HG03558 (cell line): ENCODE measurements around the gene EPM2A.
"Not testable (repeated sequence)": the region's sequence is repeated elsewhere in the genome, so short reads cannot be mapped to it uniquely, and the experiment has no call there.

ENCODE experiments used
- ATAC-seq: cut with Tn5 transposase; IDR thresholded peaks from one replicate; pipeline ENCODE4 v1.9.1; 2021; ENCODE audit warnings: moderate number of reproducible peaks; ENCODE audit not compliant: unreplicated experiment; ENCODE audit errors: extremely low read depth

Gene EPM2A

GRCh38 chr6:145733207-145733606 lies 2.1 kb downstream of the EPM2A start:
- ATAC-seq = no peak

- no peak for ATAC-seq
Observed at GRCh38 chr6:145731447-145731846, 3.9 kb downstream of the EPM2A start.

GRCh38 chr6:145729887-145730286 lies 5.4 kb downstream of the EPM2A start:
- no peak for ATAC-seq

GRCh38 chr6:145728444-145729385 lies 6.6 kb downstream of the EPM2A start:
- ATAC-seq = no peak

DNA sequence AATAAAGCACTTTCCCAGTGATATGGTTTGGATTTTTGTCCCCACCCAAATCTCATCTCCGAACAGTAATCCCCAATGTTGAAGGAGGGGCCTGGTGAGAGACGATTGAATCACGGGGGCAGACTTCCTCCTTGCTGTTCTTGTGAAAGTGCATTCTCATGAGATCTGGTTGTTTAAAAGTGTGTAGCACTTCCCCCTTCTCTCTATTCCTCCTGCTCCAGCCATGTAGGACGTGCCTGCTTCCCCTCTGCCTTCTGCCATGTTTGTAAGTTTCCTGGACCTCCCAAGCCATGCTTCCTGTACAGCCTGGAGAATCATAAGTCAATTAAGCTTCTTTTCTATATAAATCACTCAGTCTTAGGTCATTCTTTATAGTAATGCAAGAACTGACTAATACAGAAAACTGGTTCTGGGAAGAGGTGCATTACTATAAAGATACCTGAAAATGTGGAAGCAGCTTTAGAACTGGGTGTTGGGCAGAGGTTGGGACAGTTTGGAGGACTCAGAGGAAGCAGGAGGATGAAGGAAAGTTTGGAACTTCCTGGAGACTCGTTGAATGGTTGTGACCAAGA lies 7.4 kb downstream of the EPM2A start:
- no peak for ATAC-seq

GRCh38 chr6:145725570-145725969 lies 9.8 kb downstream of the EPM2A start:
- no peak for ATAC-seq

DNA sequence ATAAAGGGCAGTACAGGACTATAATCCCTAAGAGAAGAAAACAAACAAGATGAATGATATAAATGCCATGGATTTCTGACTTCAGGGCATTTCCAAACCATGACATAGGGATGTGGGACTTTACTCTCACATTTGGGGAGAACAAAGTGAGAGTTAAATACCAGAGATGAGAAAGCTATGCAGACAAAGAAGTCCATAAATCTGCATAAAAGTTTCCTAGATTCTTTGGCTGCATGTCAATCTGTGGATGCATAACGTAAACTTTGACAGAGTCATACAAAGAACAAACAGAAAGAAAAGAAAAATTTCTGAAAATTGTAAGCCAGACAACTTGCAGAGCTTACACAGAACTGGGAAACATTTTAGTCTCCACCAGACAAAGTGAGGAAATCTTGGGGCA lies 11.7 kb downstream of the EPM2A start:
- no peak for ATAC-seq

GRCh38 chr6:145722190-145722589 lies 13.1 kb downstream of the EPM2A start:
- ATAC-seq = no peak

GRCh38 chr6:145721144-145721543 lies 14.2 kb downstream of the EPM2A start:
- ATAC-seq = no peak

- no peak for ATAC-seq
Observed at GRCh38 chr6:145715426-145715825, 19.9 kb downstream of the EPM2A start.

DNA sequence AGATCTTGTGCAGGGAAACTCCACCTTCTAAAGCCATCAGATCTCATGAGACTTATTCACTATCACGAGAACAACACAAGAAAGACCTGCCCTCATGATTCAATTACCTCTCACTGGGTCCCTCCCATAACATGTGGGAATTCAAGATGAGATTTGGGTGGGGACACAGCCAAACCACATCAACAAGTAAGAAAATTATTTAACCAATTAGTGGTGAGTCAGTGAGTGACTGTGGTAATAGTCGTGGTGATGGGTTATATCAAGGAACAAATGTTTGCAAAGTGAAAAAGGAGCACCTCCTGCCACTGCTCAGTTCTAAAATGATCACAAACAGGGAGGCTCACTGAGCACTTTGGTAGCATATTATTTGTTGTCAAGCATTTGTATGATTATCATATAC lies 20.6 kb downstream of the EPM2A start:
- ATAC-seq = no peak

DNA sequence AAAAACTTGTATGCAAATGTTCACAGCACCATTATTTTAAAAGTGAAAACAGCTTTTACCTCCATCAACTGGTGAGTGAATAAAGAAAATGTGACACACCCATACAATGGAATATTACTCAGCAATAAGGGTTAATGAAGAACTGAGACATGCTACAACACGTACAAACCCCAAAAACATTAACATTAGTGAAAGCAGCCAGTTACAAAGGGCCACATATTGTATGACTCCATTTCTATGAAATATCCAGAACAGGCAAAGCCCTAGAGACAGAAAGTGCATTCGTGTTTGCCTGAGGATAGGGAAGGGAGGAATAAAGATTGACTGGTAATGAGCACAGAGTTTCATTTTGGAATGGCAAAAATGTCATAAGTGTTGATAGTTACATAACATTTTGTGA lies 21.5 kb downstream of the EPM2A start:
- ATAC-seq = no peak

- ATAC-seq = no peak
Observed at GRCh38 chr6:145711372-145711771, 23.9 kb downstream of the EPM2A start.

DNA sequence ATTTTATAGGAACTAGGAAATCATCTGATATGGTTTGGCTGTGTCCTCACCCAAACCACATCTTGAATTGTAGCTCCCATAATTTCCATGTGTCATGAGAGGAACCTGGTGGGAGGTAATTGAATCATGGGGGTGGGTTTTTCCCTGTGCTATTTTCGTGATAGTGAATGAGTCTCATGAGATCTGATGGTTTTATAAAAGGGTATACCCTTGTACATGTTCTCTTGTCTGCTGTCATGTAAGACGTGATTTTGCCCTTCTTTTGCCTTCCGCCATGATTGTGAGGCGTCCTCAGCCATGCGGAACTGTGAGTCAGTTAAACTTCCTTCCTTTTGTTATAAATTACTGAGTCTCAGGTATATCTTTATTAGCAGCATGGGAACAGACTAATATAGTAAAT lies 27.9 kb downstream of the EPM2A start:
- ATAC-seq = no peak

- ATAC-seq = no peak
Observed at GRCh38 chr6:145705561-145705960, 29.8 kb downstream of the EPM2A start.

GRCh38 chr6:145704143-145704781 lies 31.1 kb downstream of the EPM2A start:
- ATAC-seq = no peak

DNA sequence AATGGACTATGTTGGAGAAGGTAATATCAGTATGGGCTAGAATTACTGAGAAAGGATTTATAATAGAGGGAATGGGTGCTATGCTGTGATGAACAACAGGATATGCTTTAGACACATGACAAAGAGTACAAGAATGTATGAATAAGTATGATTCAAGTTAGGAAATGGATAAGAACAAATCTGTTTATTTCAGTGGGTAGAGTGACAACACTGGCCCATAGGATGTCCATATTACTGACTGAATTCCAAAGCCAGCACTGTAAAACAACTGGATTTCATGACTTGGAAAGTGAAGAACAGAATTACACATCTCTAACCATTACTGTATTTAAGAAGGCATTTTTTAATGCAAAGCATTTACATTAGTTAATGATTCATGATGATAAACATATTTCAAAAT lies 35.9 kb downstream of the EPM2A start:
- no peak for ATAC-seq

DNA sequence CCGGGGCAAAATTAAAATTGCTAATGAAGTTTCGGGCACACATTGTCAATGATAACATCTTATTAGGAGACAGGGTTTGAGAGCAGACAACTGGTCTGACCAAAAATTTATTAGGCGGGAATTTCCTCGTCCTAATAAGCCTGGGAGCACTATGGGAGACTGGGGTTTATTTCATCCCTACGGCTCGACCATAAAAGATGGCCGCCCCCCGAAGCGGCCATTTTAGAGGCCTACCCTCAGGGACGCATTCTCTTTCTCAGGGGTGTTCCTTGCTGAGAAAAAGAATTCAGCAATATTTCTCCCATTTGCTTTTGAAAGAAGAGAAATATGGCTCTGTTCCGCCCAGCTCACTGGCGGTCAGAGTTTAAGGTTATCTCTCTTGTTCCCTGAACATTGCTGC lies 37.9 kb downstream of the EPM2A start:
- ATAC-seq = not testable (repeated sequence)

DNA sequence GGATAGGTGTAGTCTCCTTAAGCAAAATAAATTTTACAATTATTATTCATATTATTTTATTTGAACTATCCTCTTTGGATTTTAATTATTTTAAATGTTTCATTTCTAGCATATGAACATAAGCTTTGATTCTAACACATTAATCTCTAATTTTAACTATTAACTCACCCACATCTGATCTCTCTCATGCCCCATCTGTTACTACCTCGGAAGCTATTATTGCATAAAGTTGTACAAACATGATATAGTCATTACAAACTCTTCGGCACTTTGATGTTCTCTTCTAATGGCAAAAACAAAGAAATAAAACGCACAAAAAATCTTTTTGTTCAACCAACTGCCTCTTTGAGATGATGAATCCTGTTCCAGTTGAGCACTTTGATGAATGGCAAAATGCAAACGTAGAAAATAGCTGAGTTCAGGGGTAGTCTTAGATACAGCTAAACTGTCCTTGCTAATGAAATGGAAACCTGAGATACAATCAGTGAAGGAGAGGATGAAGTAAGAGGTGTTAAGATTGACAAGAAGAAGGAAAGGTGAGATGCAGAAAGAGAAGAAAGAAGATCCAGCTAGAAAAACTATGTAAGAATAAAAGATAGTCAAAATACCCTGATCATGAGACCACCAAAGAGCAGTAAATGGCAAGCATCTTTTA lies 41.1 kb downstream of the EPM2A start:
- ATAC-seq = no peak

DNA sequence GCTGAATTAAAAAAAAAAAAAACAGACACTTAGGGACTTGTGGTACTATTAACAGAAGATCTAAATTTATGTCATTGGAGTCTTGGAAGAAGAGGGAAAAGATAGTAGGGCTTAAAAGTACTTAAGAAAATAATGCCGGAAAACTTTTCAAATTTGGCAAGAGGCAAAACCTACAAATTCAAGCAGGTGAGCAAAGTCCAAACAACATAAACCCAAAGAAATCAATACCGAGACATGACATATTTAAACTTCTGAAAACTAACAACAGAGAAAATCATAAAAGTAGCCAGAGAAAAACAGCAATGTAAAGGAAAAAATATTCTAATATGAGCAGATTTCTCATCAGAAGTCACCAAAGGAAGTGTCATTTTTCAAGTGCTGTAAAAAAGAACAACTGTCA lies 44.4 kb downstream of the EPM2A start:
- ATAC-seq = no peak

GRCh38 chr6:145689529-145689928 lies 45.8 kb downstream of the EPM2A start:
- no peak for ATAC-seq
